Measurements from ENCODE around the gene ARPP19.
"Not testable (repeated sequence)": the region's sequence is repeated elsewhere in the genome, so short reads cannot be mapped to it uniquely, and the experiment has no call there.

The ARPP19 gene

DNA sequence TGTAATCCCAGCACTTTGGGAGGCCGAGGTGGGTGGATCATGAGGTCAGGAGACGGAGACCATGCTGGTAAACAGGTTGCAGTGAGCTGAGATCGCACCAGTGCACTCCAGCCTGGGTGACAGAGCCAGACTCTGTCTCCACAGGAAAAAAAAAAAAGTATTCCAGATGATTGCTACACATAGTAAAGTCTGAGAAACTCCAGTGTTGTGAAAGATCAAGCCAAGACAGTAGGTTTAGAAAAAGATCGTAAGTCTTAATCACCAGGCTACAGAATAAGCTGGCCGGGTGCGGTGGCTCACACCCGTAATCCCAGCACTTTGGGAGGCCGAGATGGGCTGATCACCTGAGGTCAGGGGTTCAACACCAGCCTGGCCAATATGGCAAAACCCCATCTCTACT is 56.0 kb downstream of the ARPP19 start:
- not testable (repeated sequence) for DNase-seq (ENCODE audit: low spot score)

GRCh38 chr15:52511084-52511483 is 57.7 kb downstream of the ARPP19 start:
- DNase-seq (ENCODE audit: low spot score): no peak

DNA sequence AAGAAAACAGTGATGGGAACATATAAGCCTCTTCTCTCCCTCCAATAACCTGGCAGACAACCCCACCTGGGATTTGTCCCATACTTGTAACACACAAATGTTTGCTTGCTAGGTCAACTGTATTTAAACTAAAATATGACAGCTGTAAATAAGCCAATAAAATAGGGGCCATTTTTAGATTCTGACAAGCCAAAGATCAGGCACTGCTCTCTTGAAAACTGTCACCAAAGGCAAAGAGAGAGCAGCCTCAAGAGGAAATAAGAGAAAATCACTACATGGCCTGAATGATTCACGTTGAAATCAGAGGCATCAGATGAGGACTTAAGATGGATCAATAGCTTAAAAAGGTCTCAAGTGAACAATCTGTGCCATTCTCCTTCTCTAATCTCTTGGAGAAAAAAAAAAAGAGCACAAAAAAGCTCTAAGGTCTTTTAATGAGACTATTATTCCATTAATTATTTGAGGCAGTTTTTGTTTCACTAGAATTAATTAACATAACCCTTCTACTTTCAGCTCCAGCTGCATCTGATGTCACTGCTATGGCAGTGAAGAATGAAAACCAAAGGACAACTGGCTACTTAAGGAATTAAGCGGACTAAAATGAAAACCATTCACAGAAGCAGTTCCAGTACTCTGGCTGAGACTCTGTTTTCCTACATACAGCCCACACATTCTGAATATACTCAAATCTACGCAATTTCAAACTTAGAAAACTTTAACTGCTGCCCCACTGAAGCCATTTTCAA is 59.2 kb downstream of the ARPP19 start:
- no peak for DNase-seq (ENCODE audit: low spot score)

DNA sequence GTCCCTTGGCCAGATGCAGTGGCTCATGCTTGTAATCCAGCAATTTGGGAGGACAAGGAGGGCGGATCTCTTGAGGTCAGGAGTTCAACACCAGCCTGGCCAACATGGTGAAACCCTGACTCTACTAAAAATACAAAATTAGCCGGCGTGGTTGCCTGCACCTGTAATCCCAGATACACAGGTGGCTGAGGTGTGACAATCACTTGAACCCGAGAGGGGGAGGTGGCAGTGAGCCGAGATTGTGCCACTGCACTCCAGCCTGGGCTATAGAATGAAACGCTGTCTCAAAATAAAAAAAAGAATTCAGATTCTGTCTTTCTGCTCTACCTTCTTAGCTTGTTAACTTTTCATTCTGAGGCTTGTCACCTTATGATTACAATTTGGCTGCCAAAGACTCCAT is 62.3 kb downstream of the ARPP19 start:
- DNase-seq (ENCODE audit: low spot score): no peak

DNA sequence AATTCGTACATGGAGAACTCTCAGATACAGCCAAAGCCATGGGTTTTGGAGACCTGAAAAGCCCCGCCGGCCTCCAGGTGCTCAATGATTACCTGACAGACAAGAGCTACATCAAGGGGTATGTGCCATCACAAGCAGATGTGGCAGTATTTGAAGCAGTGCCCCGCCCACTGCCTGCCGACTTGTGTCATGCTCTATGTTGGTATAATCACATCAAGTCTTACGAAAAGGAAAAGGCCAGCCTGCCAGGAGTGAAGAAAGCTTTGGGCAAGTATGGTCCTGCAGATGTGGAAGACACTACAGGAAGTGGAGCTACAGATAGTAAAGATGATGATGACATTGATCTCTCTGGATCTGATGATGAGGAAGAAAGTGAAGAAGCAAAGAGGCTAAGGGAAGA is 63.7 kb downstream of the ARPP19 start:
- DNase-seq (ENCODE audit: low spot score): no peak

DNA sequence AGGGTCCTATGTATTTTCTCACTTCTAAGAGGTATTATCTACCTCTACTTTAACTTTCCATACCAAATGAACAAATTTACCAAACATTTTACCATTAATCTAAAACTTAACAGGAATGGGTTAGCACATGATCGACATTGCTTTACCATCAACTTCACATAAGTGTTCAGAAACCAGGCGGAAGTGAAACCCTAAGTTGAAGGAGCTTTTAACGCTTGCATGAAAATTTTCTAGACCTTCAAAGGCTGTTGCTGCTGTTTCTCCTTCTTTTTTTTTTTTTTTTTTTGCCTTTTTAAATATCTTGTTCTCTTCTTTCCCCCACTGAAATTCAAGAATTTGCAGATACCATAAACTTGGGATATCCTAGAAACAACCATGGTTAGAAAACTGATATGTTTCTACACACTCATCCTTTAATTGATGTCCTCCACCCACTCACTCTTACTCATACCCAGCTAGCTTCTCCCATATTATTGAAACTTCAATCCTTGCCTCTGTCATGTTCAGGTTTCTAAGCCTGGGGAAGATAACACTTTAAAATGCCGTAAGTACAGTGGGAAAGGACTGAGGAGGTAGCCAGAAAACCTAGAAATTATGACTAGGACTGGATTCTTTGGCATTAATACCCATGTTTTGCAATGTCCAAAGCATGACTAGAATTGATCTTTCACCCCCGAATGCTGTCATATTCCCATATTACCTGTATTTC is 64.9 kb downstream of the ARPP19 start:
- DNase-seq (ENCODE audit: low spot score): no peak

DNA sequence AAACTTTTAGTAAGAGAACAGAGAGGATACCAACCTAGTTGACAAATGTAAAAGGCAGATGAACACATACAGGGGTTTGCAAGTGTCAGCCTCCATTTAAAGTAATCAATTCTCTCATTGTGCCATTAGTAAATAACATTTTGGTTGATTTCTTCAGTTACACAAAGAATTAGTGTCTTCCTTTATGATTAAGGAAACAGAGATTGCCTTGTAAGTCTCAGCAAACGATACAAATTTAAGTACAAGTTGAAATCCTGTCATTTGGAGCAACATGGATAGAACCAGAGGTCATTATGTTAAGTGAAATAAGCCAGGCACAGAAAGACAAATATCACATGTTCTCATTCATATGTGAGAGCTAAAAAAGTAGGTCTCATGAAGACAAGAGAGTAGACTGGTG is 66.2 kb downstream of the ARPP19 start:
- no peak for DNase-seq (ENCODE audit: low spot score)

DNA sequence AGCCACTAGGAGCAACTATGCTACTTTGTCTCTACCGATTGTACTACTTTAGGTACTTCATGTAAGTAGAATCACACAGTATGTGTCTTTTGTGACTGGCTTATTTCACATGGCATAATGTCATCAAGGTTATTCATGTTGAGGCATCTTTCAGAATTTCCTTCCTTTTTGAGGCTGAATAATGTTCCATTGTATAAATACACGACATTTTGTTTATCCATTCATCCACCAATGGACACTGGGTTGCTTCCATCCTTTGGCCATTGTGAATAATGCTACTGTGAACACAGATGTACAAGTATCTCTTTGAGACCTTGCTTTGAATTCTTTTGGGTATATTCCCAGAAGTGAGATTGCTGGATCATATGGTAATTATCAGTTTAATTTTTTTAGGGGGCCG is 69.3 kb downstream of the ARPP19 start:
- no peak for DNase-seq (ENCODE audit: low spot score)

DNA sequence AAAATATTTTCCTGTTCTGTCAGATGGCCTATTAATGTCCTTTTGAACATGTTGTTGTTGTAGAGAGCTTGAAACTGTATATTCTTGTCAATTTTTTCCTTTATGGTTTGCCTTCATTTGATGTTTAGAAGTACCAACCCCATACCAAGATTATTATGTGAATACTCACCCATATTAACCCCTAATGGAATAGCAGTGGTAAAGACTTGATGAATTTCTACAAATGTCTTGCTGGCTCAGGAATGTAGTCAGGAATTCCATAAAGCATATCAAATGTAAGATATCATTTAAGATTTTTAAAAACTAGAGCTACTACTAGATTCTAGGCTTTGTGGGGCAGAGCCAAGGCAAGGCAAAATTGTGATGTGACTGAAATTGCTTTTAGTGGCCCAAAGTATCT is 70.1 kb downstream of the ARPP19 start:
- DNase-seq (ENCODE audit: low spot score): no peak

All from iPS-NIHi11 (cell line).